ENCODE results near the gene MYF6.
A peak's percentile ranks its signal among the peaks of the same experiment; 100 is the strongest.

The MYF6 gene

DNA sequence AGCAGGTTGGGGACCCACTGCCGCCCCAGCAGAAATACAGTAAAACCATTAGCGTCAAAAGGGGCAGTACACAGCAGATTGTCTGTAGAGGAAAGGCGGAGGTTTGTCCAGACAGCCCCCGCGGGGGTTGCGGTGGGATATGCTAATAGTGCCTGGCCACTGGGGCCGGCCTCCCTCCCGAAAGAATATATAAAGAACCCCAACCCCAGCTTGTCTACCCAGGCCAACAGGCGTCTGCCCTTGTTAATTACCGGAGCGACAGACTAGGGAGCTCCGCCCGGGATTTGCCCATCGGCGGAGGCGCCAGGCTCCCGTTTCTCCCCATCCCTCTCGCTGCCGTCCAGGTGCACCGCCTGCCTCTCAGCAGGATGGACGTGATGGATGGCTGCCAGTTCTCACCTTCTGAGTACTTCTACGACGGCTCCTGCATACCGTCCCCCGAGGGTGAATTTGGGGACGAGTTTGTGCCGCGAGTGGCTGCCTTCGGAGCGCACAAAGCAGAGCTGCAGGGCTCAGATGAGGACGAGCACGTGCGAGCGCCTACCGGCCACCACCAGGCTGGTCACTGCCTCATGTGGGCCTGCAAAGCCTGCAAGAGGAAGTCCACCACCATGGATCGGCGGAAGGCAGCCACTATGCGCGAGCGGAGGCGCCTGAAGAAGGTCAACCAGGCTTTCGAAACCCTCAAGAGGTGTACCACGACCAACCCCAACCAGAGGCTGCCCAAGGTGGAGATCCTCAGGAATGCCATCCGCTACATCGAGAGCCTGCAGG, 9.4 kb downstream of the MYF6 start, which contains the start of gene MYF5:
MYF5 (plus strand) TSS at position 217 of the 774 bp plus-strand sequence; CDS start at position 369, 152 bp downstream.
- no peak for TF ChIP-seq POLR2AphosphoS5 (IDR thresholded peaks at IDR 0.05; ENCODE audit: low read depth, low read length)
- no peak for TF ChIP-seq POLR2A (IDR thresholded peaks at IDR 0.05; ENCODE audit: low read depth, low read length)
- no peak for TF ChIP-seq TAF1 (IDR thresholded peaks at IDR 0.05; ENCODE audit: borderline replicate concordance, low read depth, low read length)
- DNase-seq (ENCODE audit: insufficient read length) (no peak), FAIRE-seq (no peak)

DNA sequence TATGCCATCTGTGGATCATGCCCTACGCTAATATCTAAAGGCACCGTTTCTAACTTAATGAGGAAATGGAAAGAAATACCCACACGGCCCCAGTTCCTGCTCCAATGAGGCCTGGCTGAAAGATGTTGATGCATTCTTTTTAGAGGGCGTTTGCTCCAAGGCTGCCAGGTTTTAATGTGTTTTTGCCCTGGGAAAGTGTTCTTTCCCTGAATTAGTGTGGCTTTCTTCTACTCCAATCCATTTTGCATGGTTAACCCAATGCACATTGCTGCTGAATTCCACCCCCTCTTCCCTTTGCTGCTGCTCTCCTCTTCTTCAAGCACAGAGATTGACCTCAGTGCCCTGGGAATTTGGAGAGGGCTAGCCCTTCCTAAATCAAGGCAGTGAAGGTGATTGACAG, 10.4 kb downstream of the MYF6 start:
- TF ChIP-seq POLR2A (IDR thresholded peaks at IDR 0.05; ENCODE audit: low read depth, low read length) (no peak), POLR2AphosphoS5 (IDR thresholded peaks at IDR 0.05; ENCODE audit: low read depth, low read length) (no peak), TAF1 (IDR thresholded peaks at IDR 0.05; ENCODE audit: borderline replicate concordance, low read depth, low read length) (no peak)
- DNase-seq (ENCODE audit: insufficient read length), result no peak
- FAIRE-seq, result no peak

DNA sequence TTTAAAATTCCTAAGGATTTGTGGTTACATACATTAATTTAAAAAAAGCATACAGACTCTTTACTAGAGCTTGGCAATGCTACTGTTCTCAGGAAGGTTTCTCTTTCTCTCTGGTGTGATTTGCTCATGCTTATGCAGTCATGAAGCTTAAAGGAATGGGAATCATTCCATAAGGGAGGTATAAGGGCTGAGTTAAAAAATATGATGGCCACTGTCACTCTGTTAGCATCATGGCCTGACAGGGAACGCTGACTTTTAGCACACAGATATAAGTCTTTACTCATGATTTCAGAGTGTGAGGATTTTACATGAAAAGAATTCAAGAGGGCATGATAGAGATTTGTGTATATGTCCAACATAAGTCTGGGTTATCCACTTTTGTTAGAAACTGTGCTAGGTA, 13.1 kb downstream of the MYF6 start:
- TF ChIP-seq POLR2AphosphoS5 (IDR thresholded peaks at IDR 0.05; ENCODE audit: low read depth, low read length) (no peak), TAF1 (IDR thresholded peaks at IDR 0.05; ENCODE audit: borderline replicate concordance, low read depth, low read length) (no peak), POLR2A (IDR thresholded peaks at IDR 0.05; ENCODE audit: low read depth, low read length) (no peak)
- FAIRE-seq (no peak), DNase-seq (ENCODE audit: insufficient read length) (no peak)

DNA sequence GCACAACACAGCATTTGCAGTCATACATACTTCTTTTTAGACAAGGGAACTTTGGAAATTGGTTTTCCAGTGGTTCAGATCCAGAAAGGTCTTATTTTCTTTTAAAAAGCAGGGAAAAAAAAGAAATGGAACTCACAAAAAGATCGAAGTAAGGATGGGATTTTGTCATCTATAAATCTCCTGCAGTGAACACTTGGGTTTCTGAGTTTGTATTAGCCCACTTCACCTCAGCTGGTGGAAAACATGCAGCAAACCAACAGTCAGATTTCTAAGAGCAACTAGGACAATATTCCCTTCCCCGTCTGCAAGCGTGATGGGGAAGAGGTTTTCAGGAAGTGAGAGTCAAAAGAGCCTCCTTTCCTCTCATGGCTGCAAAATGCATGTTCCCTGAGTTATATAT, 13.9 kb downstream of the MYF6 start:
- no peak for DNase-seq (ENCODE audit: insufficient read length)
- no peak for FAIRE-seq
- TF ChIP-seq POLR2AphosphoS5 (IDR thresholded peaks at IDR 0.05; ENCODE audit: low read depth, low read length) (no peak), TAF1 (IDR thresholded peaks at IDR 0.05; ENCODE audit: borderline replicate concordance, low read depth, low read length) (no peak), POLR2A (IDR thresholded peaks at IDR 0.05; ENCODE audit: low read depth, low read length) (no peak)

DNA sequence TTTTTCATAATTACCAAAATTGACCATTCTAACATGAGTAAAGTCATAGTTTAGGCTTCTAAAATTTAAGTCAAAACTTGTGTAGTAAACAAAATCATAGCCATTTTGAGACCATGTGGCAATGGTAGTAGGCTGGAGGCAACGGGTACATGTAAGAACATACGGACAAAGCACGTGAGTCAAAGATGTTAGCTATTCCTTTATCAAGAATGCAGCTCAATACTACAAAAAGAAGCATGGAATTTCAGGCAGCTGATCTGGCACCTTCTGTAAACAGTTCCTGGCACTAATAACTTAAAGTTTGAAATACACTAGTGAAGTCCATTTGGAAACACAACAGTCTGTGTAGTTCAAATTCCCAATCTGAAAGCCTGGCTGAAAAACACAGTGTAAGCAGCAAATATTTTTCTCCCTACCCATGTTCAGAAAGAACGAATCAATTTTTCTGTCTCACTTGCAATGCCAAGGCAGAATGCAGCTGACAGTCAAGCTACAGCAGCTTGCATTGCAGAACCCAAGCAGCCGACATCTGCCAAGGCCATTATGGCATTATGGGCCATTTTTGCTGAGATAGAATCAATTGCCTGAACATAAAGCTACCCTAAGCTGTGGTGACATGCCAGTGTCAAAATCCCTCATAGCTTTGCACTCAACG, 38.5 kb downstream of the MYF6 start:
- DNase-seq (ENCODE audit: insufficient read length) (no peak), FAIRE-seq (peak; percentile 53)
- no peak for TF ChIP-seq TAF1 (IDR thresholded peaks at IDR 0.05; ENCODE audit: borderline replicate concordance, low read depth, low read length)
- no peak for TF ChIP-seq POLR2A (IDR thresholded peaks at IDR 0.05; ENCODE audit: low read depth, low read length)
- TF ChIP-seq POLR2AphosphoS5 (IDR thresholded peaks at IDR 0.05; ENCODE audit: low read depth, low read length), result no peak

DNA sequence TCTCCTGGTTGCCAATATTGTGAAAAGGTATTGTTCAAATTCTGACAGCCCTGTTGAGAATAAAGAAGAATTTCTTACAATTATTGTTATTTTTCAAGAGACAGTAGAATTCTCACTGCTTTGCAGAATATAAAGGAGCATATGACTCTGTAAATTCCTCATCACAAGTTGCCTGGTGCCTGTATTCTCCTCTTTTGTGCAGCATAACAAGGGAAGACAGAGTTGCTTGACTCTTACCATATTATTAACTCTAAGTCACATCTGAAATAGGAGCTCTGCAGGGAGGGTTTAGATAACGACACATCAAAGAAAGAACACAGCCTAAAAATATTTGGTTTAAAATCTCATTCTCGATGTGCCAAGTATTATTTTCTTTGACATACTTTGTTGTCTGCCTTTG, 40.4 kb downstream of the MYF6 start:
- DNase-seq (ENCODE audit: insufficient read length) (no peak), FAIRE-seq (no peak)
- TF ChIP-seq TAF1 (IDR thresholded peaks at IDR 0.05; ENCODE audit: borderline replicate concordance, low read depth, low read length) (no peak), POLR2A (IDR thresholded peaks at IDR 0.05; ENCODE audit: low read depth, low read length) (no peak), POLR2AphosphoS5 (IDR thresholded peaks at IDR 0.05; ENCODE audit: low read depth, low read length) (no peak)

DNA sequence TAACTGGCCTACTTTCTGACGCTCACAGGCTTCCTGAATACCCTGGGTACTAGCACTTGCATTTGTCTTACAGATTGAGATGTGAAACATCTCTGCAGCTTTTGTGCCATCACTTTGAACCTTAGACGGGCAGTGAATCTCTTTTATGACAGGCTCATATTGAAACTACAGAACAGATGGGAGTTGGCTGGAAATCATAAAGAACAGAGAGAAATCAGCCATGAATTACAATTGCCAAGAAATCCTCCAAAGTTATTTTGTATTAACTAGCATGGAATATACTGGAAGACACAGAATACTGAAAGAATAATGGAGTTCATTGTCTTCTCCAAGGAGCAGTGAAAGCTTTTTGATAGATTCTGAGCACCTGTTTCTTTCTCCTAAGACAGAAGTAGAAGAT, 42.0 kb downstream of the MYF6 start:
- no peak for FAIRE-seq

DNA sequence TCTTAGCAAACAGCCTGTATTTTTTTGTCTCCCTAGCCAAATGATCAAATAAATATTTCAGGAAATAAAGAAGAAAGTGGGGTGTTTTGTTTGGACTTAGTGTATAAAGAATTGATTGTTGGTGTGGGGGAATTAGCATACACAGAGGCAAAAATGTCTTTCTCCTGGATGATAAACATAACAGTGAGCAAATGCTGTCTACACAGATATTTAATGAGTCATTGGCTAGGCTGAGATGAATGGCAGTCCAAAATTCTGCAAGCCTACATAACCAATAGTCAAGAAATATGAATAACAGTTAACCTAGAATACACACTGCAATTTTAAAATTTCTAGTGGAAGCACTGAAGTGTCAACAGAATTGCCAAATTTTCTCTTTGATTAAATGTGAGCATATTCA, 45.0 kb downstream of the MYF6 start:
- TF ChIP-seq POLR2A (IDR thresholded peaks at IDR 0.05; ENCODE audit: low read depth, low read length), result no peak
- TF ChIP-seq TAF1 (IDR thresholded peaks at IDR 0.05; ENCODE audit: borderline replicate concordance, low read depth, low read length), result no peak
- no peak for TF ChIP-seq POLR2AphosphoS5 (IDR thresholded peaks at IDR 0.05; ENCODE audit: low read depth, low read length)
- no peak for DNase-seq (ENCODE audit: insufficient read length)
- FAIRE-seq, result no peak

More for the DNA sequence above, 42.0 kb downstream of the MYF6 start:
- DNase-seq (ENCODE audit: insufficient read length), result no peak
- no peak for TF ChIP-seq POLR2AphosphoS5 (IDR thresholded peaks at IDR 0.05; ENCODE audit: low read depth, low read length)
- TF ChIP-seq TAF1 (IDR thresholded peaks at IDR 0.05; ENCODE audit: borderline replicate concordance, low read depth, low read length), result no peak
- no peak for TF ChIP-seq POLR2A (IDR thresholded peaks at IDR 0.05; ENCODE audit: low read depth, low read length)

DNA sequence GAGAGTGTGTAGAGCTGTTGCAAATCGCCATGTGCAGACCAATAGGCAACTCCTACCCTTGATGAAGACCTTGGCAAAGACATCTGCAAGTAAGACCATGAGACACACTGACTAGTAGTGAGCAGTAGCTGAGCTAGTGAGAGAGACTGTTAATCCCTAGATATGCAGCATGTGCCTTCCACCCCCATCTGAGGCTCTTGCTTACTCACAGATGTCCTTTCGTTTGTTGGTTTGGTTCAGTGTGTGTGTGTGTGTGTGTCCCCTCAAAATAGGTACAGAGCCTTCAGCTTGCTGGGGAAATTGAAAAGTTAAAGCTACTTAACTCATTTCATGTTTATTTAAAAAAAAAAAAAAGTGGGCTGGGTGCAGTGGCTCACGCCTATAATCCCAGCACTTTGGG, 46.8 kb downstream of the MYF6 start:
- FAIRE-seq (no peak), DNase-seq (ENCODE audit: insufficient read length) (no peak)
- TF ChIP-seq POLR2AphosphoS5 (IDR thresholded peaks at IDR 0.05; ENCODE audit: low read depth, low read length), result no peak
- no peak for TF ChIP-seq POLR2A (IDR thresholded peaks at IDR 0.05; ENCODE audit: low read depth, low read length)
- no peak for TF ChIP-seq TAF1 (IDR thresholded peaks at IDR 0.05; ENCODE audit: borderline replicate concordance, low read depth, low read length)

DNA sequence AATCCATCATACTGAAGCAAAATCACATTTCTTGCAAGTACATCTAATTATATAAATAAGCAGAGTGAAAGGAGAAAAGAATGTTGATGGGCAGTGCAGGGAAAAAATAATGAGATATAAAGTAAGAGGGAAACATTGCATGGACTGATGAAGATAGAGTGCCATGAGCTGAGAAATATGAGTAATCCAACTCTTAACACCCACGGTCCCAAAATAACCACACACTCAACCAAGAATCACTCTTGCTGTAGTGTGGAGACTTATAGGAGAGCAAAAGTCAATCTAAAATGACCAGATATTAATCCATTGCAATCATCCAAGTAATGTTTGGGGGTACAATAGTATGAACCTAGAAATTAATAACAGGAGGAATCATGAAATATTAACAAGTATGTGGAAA, 49.4 kb downstream of the MYF6 start:
- no peak for FAIRE-seq

More for the DNA sequence above, 49.4 kb downstream of the MYF6 start:
- no peak for TF ChIP-seq POLR2A (IDR thresholded peaks at IDR 0.05; ENCODE audit: low read depth, low read length)
- no peak for TF ChIP-seq TAF1 (IDR thresholded peaks at IDR 0.05; ENCODE audit: borderline replicate concordance, low read depth, low read length)
- no peak for DNase-seq (ENCODE audit: insufficient read length)
